ENCODE measurements around the gene KRTAP4-4. TPM values are rescaled to one million over a fixed set of nuclear protein-coding genes. Genes with fewer than 3 reads are reported as not detected.
A peak's percentile ranks its signal among the peaks of the same experiment; 100 is the strongest.
"Not testable (repeated sequence)": the region's sequence is repeated elsewhere in the genome, so short reads cannot be mapped to it uniquely, and the experiment has no call there.

The KRTAP4-4 gene
- total RNA-seq, 4 donors from 2014 or later, result not detected

DNA sequence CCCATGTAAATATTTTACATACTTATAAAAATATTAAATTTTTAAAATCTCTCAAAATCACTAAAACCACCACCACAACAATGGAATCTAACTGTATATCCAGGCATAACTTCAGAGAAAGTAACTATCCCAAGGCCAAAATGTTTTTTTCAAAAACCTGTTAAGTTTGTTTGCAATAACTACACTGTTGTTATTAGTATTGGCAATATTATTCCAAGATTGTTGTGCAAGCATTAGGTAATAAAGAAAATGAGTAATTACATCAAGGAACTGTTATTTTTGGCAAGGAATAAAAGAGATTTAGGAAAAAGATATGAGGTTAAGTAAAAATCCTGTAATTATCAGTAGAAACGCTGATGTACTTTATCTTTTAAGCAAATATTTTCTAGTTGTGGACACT, 33.2 kb downstream of the KRTAP4-4 start:
- Histone ChIP-seq H3K27ac (no peak overlapping the region), H3K9me3 (no peaks in the 10 kb centered on the region), H3K4me3 (no peak overlapping the region), H3K27me3 (no peaks in the 10 kb centered on the region), H3K4me1 (no peaks in the 10 kb centered on the region), H3K36me3 (no peaks in the 10 kb centered on the region)
- no peak for DNase-seq
- TF ChIP-seq POLR2A (IDR thresholded peaks at IDR 0.05) (no peak), CTCF (IDR thresholded peaks at IDR 0.05) (no peak)

DNA sequence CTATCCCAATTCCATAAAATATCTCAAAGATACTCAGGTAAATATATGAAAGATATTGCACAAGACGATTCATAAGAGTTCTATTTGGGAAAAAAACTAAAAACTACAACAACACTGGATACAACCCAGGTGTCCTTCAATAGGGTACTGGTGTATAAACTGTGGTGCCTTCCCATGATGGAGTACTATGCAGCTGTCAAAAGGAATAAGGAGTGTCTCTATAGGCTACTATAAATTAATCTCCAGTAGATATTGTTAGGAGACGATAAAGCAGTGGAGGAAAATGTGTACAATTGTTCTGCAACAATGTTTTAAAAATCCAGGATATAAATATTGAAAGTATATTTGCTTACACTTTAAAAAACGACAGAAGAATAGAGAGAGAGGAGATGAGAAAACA, 34.1 kb downstream of the KRTAP4-4 start:
- TF ChIP-seq POLR2A (IDR thresholded peaks at IDR 0.05) (no peak), CTCF (IDR thresholded peaks at IDR 0.05) (no peak)
- Histone ChIP-seq H3K27ac (no peak overlapping the region), H3K9me3 (no peaks in the 10 kb centered on the region), H3K4me3 (no peak overlapping the region), H3K27me3 (no peaks in the 10 kb centered on the region), H3K4me1 (no peaks in the 10 kb centered on the region), H3K36me3 (no peaks in the 10 kb centered on the region)
- DNase-seq, result no peak

DNA sequence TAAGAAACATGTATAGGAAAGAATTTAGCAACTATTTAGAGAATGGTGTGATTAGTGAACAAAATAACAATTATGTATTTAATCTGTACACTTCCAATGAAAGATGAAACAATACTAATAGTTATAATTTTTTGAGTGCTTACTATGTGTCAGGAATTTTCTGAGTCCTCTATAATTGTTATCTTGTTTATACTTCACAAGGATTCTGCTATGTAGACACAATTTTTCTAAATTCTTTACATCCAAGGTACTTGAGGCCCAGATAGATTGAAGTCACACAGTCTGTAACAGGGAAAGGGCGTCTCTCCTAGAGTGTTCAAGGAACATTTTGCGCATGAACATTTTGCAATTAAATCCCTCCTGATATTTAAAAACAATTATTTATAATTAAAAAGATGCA, 35.5 kb downstream of the KRTAP4-4 start:
- Histone ChIP-seq H3K36me3 (no peaks in the 10 kb centered on the region), H3K27ac (no peak overlapping the region), H3K4me1 (no peaks in the 10 kb centered on the region), H3K4me3 (no peak overlapping the region), H3K9me3 (no peaks in the 10 kb centered on the region), H3K27me3 (no peaks in the 10 kb centered on the region)
- no peak for DNase-seq
- TF ChIP-seq CTCF (IDR thresholded peaks at IDR 0.05) (no peak), POLR2A (IDR thresholded peaks at IDR 0.05) (no peak)

DNA sequence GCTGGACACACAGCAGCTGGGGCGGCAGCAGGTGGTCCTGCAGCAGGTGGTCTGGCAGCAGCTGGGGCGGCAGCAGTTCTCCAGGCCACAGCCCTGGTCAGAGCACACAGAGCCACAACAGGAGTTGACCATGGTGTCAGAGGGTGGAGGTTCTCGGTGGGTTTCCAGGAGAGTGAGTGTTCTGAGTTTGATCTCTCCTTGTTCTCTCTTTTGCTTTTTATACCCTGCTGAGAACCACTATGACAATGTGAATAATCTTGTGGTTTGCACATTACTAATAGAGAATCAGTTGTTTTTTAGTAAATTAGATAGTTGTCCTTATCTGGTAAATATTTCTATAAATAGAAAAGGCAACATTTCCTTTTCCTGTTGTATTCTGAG, 36.6 kb downstream of the KRTAP4-4 start, which contains the start of gene KRTAP4-12:
KRTAP4-12 (minus strand) TSS at position 192 of the 381 bp plus-strand sequence; CDS start at position 132, 60 bp downstream.
- not testable (repeated sequence) for H3K9me3 ChIP-seq, H3K4me3 ChIP-seq, H3K36me3 ChIP-seq, H3K27ac ChIP-seq, DNase-seq, H3K4me1 ChIP-seq, H3K27me3 ChIP-seq

- not testable (repeated sequence) for H3K4me3 ChIP-seq, DNase-seq, H3K27me3 ChIP-seq, H3K9me3 ChIP-seq, H3K36me3 ChIP-seq, H3K27ac ChIP-seq, H3K4me1 ChIP-seq
Observed at GRCh38 chr17:41123292-41123990, 37.1 kb downstream of the KRTAP4-4 start.

DNA sequence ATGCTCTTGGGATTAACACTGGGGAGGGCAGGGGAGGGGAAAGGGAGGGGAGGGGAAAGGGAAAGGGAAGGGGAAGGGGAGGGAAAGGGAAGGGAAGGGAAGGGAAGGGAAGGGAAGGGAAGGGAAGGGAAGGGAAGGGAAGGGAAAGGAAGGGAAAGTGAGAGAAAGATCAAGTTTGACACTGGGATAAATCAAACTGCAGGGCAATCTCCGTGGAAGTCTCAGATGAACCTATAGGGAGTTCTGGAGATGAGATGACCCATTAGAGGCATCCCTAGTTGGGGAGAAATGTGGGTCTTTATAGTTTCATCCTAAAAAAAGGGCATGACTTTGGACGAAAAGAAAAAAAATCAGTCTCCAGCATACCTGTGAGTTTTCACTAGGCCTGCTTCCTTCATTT, 38.8 kb downstream of the KRTAP4-4 start:
- H3K36me3 ChIP-seq, result no peaks in the 10 kb centered on the region
- no peak overlapping the region for H3K27ac ChIP-seq
- TF ChIP-seq POLR2A (IDR thresholded peaks at IDR 0.05), result no peak
- no peak for TF ChIP-seq CTCF (IDR thresholded peaks at IDR 0.05)
- DNase-seq, result no peak
- H3K27me3 ChIP-seq, result no peaks in the 10 kb centered on the region
- no peaks in the 10 kb centered on the region for H3K4me1 ChIP-seq
- no peak overlapping the region for H3K4me3 ChIP-seq
- no peaks in the 10 kb centered on the region for H3K9me3 ChIP-seq

- H3K36me3 ChIP-seq, H3K9me3 ChIP-seq, H3K4me3 ChIP-seq, H3K4me1 ChIP-seq, H3K27me3 ChIP-seq, DNase-seq: not testable (repeated sequence)
- peak overlapping the region in 1 of 4 donors; percentile 46 for H3K27ac ChIP-seq
Observed at GRCh38 chr17:41119696-41120690, 40.6 kb downstream of the KRTAP4-4 start.

Measured in Peyer's patch (tissue), 4 donors.